GM18498 (cell line): Measurements from ENCODE around the gene ZPR1.
"Not testable (repeated sequence)": the region's sequence is repeated elsewhere in the genome, so short reads cannot be mapped to it uniquely, and the experiment has no call there.

Source experiments
- ATAC-seq: cut with Tn5 transposase; IDR thresholded peaks from one replicate; pipeline ENCODE4 v1.9.1; 2021; ENCODE audit warnings: mild to moderate bottlenecking, moderate library complexity; ENCODE audit not compliant: unreplicated experiment

ZPR1 gene

GRCh38 chr11:116825434-116825833 lies 37.6 kb upstream of the ZPR1 start:
- ATAC-seq: no peak

DNA sequence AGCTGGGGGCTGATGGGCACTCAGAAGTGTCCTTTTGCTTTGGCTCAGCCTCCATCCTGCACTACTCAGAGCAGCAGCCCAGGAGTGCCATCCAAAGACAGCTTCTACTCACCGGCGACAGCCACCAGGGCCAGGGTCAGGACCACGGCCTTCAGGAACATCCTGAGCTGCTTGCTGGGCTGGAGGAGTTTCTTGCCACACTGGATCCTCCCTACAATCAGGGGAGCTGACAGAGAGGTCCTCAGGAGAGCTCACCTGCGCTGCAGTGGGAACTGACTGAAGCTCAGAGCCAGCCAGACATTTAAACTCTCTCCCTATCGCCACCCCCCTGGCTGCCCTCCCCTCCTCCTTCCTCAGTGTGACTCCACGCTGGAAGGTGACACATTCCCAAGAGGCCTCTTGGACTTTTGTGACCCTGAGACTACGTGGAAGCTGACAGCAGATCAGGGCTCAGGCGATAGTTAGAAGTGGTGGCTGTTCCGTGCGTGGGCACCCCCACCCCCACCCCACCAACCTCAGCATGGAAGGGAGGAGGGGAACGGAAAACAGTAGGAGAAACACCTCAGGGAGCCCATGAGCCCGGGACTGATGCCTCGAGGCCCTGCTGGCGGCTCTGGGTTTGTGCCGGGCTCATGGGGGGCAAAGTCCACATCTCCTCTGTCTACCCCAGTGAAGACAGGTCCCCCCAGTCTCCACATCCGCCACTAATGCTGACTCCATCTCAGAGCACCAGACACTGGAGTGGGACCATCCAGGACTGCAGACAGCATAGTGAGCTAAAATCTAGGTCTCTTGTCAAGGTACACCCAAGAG lies 35.4 kb upstream of the ZPR1 start, which contains the start of gene APOA4:
Gene APOA4, minus strand, starts transcription at position 274 of the 813 bp plus-strand sequence. Its CDS starts 113 bp downstream, at position 161.
- no peak for ATAC-seq

DNA sequence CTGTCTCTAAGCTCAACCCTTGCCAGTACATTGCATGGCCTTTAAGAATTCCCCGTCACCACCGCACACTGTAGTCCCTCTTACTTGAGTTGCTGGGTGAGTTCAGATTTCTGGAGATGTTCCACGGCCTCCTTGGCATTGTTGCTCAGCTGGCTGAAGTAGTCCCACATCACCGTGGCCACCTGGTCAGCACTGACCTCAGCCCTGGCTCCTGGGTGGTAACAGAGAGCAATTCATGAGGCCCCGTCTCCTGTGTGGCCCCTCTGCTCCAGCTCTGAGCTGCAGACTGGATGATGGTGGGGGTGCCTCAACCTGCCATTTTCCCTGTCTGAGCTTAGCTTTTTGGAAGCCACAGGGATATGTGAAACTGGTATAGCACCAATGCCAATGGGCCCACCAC lies 34.8 kb upstream of the ZPR1 start:
- no peak for ATAC-seq

DNA sequence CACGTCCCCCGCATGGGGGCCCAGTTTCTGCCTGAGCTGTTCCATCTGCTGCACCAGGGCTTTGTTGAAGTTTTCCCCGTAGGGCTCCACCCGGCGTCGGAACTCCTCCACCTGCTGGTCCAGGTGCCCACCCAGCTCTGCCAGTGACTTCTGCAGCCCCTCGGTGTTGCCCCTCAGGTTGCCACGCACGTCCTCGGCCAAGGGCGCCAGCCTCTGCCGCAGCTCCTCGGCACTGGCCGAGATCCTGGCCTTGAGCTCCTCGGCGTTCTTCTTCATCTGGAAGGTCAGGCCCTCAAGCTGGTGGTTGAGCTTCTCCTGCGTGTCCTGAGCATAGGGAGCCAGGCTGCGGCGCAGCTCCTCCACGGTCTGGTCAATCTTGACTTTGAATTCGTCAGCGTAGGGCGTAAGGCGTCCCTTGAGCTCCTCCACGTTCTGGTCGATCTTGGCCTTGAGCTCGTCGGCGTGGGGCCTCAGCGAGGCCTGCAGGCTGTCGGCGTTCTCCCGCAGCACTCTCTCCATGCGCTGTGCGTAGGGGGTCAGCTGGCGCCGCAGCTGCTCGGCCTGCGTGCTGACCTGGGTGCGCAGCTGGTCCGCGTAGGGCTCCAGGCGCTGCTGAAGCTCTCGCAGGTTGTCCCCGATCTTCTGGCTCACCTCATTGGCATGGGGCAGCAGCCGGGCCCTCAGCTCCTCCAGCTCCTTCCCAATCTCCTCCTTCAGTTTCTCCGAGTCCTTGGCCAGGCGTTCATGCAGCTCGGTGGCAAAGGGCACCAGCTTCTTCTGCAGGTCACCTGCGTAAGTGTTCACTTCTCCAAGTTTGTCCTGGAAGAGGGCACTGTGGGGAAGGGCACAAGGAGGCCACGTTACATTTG lies 33.5 kb upstream of the ZPR1 start:
- ATAC-seq: no peak

DNA sequence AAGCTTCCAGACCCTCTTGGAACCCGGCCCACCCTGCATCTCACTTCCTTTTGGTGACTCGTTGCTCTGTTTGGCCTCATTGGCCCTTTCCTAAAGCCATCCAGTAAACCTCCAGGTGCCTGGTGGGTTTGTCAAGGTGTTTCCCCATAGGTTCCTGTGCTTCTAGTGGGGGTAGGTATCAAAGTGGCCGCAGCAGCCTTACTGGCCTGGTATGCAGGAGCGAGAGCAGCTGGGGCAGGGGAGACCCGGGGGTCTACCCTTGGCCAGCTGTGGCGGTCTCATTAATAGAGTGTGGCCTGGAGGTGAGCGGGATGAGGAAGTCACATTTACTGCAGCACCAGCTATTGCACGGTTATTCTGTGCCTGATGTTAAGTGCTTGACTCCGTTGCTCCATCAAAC lies 31.2 kb upstream of the ZPR1 start:
- no peak for ATAC-seq

DNA sequence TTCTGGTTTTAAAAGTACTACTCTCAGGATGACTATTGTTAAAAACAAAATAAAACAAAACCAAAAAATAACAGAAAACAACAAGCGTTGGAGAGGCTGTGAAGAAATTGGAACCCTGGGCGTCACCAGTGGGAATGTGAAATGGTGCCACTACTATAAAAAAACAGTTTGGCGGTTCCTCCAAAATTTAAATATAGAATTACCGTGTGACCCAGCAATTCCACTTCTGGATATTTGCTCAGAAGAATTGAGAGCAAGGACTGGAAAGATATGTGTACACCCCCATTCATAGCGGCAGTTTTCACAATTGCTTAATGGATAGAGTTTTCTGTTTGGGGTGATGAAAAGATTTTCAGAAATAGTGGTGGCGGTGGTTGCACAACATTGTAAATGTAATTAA lies 26.7 kb upstream of the ZPR1 start:
- ATAC-seq: no peak

GRCh38 chr11:116813781-116814471 lies 26.1 kb upstream of the ZPR1 start:
- no peak for ATAC-seq

DNA sequence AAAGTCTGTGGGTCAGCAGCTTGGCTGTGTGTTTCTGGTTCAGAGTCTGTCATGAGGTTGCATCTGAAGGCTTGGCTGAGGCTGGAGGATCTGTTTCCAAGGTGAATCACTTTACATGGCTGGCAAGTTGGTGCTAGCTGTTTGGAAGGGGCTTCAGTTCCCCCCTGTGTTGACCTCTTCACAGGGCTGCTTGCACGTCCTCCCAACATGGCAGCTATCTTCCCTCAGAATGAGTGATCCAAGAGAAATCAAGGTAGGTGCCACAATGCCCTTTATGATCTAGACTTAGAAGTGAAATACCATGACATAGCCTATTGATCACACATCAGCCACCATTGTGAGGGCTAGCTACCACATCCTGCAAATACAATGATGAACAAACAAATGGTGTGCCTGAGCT lies 25.3 kb upstream of the ZPR1 start:
- no peak for ATAC-seq

DNA sequence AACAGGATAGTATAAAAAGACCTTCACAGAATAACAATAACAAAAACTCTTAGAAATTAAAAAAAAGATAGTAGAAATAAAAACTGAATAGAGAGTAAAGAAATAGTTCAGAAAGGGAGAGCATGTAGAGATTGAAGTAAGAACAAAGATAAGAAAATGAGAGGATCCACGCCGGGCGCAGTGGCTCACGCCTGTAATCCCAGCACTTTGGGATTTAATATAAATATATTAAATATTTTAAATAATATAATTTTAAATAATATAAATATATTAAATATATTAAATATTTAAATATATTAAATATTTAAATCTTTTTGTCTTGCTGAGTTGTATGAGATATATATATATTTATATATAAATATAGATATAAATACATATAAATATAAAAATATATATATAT lies 24.3 kb upstream of the ZPR1 start:
- ATAC-seq: no peak

DNA sequence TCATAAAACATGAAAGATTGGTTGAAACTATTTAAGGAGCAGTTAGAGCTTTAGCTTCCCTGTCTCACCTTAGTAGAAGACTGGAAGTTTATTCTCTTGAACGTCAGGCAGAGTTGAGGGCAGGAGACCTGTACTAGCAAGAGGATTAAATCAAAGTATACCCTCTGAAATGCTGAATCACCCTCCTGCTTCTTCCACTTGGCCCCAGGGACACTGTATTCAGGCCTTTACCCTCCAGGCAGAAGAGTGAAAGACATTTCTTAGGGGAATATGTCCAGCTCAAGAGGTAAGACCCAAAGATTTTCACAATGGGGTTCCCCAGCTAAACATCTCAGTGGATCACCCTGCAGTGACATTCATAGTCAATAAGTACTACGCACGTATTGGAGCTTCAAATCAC lies 23.4 kb upstream of the ZPR1 start:
- no peak for ATAC-seq

- no peak for ATAC-seq
These were observed 20.7 kb upstream of the ZPR1 start for GRCh38 chr11:116808262-116809175.

- ATAC-seq: no peak
These were observed 19.9 kb upstream of the ZPR1 start for GRCh38 chr11:116807601-116808261.

DNA sequence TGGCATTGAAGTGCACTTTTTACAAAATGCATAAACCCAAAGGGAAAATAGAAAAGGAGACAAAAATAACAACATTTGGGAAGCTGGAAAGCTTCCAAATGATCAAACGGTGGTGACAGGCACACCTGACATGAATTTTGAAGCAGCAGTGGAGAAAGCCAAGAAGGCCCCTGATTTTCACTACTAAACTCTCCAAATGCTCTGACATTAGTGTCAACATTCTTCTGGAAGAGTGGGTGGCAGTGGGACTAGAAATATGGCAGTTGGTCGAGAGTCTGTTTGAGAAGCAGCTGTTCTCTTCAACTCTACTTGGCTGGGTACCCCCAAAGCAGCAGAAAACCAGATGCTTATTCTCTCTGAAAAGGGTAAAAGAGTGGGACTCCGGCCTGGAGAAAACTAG lies 16.2 kb upstream of the ZPR1 start:
- ATAC-seq: no peak

GRCh38 chr11:116801662-116802061 lies 13.8 kb upstream of the ZPR1 start:
- ATAC-seq: not testable (repeated sequence)

- no peak for ATAC-seq
These were observed 12.8 kb upstream of the ZPR1 start for GRCh38 chr11:116800610-116801009.

DNA sequence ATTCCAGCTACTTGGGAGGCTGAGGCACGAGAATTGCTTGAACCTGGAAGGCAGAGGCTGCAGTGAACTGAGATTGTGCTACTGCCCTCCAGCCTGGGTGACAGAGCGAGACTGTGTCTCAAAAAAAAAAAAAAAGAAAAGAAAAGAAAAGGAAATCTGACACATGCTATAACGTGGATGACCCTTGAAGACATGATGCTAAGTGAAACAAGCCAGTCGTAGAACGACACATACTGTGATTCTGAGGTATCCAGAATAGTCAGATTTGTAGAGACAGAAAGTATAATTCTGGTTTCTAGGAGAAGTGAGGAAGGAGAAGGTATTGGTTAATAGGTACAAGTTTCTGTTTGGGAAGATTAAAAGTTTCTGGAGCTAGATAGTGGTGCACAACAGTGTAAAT lies 10.5 kb upstream of the ZPR1 start:
- ATAC-seq: no peak

DNA sequence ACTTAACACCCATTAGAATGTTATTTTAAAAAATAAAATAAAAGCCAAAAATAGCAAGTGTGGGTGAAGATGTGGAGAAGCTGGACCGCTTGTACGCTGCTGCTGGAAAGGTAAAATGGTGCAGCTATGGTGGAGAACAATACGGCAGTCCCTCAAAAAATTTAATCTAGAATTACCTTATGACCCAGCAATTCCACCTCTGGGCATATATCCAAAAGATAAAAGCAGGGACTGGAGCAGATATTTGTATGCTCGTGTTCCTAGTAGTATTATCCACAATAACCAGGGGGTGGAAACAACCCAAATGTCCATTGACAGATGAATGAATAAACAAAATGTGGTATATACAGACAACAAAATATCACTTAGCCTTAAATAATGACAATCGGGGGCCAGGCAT lies 10.0 kb upstream of the ZPR1 start:
- no peak for ATAC-seq

DNA sequence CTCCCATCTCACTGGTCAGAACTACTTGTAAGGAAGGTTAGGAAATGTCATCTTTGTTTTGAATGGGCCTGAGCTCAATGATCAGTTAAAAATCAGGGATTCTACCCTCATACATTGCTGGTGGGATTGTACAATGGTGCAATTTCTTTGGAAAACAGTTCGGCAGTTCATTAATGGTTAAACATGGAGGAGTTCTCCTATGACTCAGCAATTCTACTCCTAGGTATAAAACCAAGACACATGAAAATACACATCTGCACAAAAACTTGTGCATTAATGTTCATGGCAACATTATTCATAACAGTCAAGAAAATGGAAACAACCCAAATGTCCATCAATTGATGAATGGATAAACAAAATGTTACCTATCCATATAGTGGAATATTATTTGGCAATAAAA lies 8.7 kb upstream of the ZPR1 start:
- no peak for ATAC-seq

- no peak for ATAC-seq
These were observed 7.0 kb upstream of the ZPR1 start for GRCh38 chr11:116794851-116795250.

- ATAC-seq: no peak
These were observed 5.9 kb upstream of the ZPR1 start for GRCh38 chr11:116793772-116794097.
